CD14-positive monocyte (primary cell): ENCODE measurements around the gene UGT1A3. TPM values are rescaled to one million over a fixed set of nuclear protein-coding genes. Genes with fewer than 3 reads are reported as not detected.

Experiments
- DNase-seq, 3 donors: peaks; one replicate each; pipeline ENCODE4 v3.0.0-alpha.2; 2011 to 2022
- H2AFZ ChIP-seq: 2 replicates; pipeline ENCODE4 v1.6.0; 2012; ENCODE audit warnings: mild to moderate bottlenecking, low read depth, low read length, inconsistent platforms; ENCODE audit not compliant: insufficient read depth, poor library complexity, severe bottlenecking
- H3K27ac ChIP-seq, 2 donors: 1 replicate in 1 of 2; 2 replicates in 1 of 2; pipeline ENCODE4 v1.5.1; 2012 to 2013; ENCODE audit warnings: low read length in 2 of 2, control low read depth in 1 of 2, inconsistent platforms in 1 of 2, low read depth in 1 of 2, mild to moderate bottlenecking in 1 of 2
- H3K27me3 ChIP-seq, 2 donors: one replicate each; pipeline versions ENCODE4 v1.6.0 to v1.6.1; 2011 to 2013; ENCODE audit warnings: low read length in 2 of 2; ENCODE audit not compliant: control insufficient read depth in 2 of 2, insufficient read depth in 2 of 2
- H3K36me3 ChIP-seq, 2 donors: replicated peaks in 1 of 2; 1 replicate in 1 of 2; 2 replicates in 1 of 2; pipeline versions ENCODE4 v1.5.1 to v1.6.1; 2012 to 2013; ENCODE audit warnings: low read length in 2 of 2, control low read depth in 1 of 2, inconsistent platforms in 1 of 2, mild to moderate bottlenecking in 1 of 2; ENCODE audit not compliant: insufficient read depth in 2 of 2, control insufficient read depth in 1 of 2
- H3K4me1 ChIP-seq, 2 donors: 1 replicate in 1 of 2; 2 replicates in 1 of 2; pipeline versions ENCODE4 v1.5.1 to v1.6.1; 2012 to 2013; ENCODE audit warnings: low read length in 2 of 2, control low read depth in 1 of 2, inconsistent platforms in 1 of 2, mild to moderate bottlenecking in 1 of 2, moderate library complexity in 1 of 2; ENCODE audit not compliant: insufficient read depth in 2 of 2, control insufficient read depth in 1 of 2
- H3K4me2 ChIP-seq: replicated peaks from 2 replicates; pipeline ENCODE3; 2012; ENCODE audit warnings: low read length, moderate library complexity, mild to moderate bottlenecking; ENCODE audit not compliant: poor library complexity, severe bottlenecking; ENCODE audit errors: extremely low read depth
- H3K4me3 ChIP-seq, 3 experiments: fragments of 200-600 bp in 1 of 3; sonication (generic) in 1 of 3; replicated peaks in 1 of 3; 1 replicate in 2 of 3; 2 replicates in 1 of 3; pipeline ENCODE4 v1.5.1; 2011 to 2013; ENCODE audit warnings: low read length in 3 of 3, mild to moderate bottlenecking in 3 of 3, control low read depth in 2 of 3, low read depth in 2 of 3, inconsistent platforms in 1 of 3, moderate library complexity in 1 of 3
- H3K79me2 ChIP-seq: 2 replicates; pipeline ENCODE4 v1.6.0; 2012; ENCODE audit warnings: mild to moderate bottlenecking, control low read depth, inconsistent platforms, low read length, moderate library complexity; ENCODE audit not compliant: insufficient read depth
- H3K9ac ChIP-seq: 2 replicates; pipeline ENCODE4 v1.6.0; 2017; ENCODE audit warnings: low read length, mild to moderate bottlenecking; ENCODE audit not compliant: insufficient read depth, poor library complexity, severe bottlenecking
- H3K9me3 ChIP-seq, 2 donors: replicated peaks in 1 of 2; 1 replicate in 1 of 2; 2 replicates in 1 of 2; pipeline versions ENCODE4 v1.5.1 to v1.6.1; 2012 to 2013; ENCODE audit warnings: low read length in 2 of 2, control low read depth in 1 of 2; ENCODE audit not compliant: control insufficient read depth in 1 of 2, insufficient read depth in 1 of 2
- H4K20me1 ChIP-seq: 2 replicates; pipeline ENCODE4 v1.6.0; 2012; ENCODE audit warnings: mild to moderate bottlenecking, low read length, control low read depth, moderate library complexity; ENCODE audit not compliant: insufficient read depth
- H3K27ac Mint-ChIP-seq, 7 donors: one replicate each; pipeline ENCODE4 v1.8.0; 2020; ENCODE audit warnings: mild to moderate bottlenecking in 7 of 7, mixed read lengths in 7 of 7, moderate library complexity in 6 of 7, inconsistent platforms in 2 of 7
- H3K27me3 Mint-ChIP-seq, 3 donors: one replicate each; pipeline ENCODE4 v1.8.0; 2021 to 2022; ENCODE audit warnings: low read depth in 3 of 3, mild to moderate bottlenecking in 3 of 3, mixed read lengths in 3 of 3, moderate library complexity in 3 of 3, inconsistent platforms in 1 of 3
- H3K36me3 Mint-ChIP-seq, 2 donors: one replicate each; pipeline ENCODE4 v1.8.0; 2020; ENCODE audit warnings: mixed read lengths in 2 of 2, inconsistent platforms in 1 of 2, mild to moderate bottlenecking in 1 of 2
- H3K4me1 Mint-ChIP-seq: one replicate; pipeline ENCODE4 v1.8.0; 2020; ENCODE audit warnings: mild to moderate bottlenecking, mixed read lengths
- H3K4me3 Mint-ChIP-seq, 2 donors: one replicate each; pipeline ENCODE4 v1.8.0; 2020; ENCODE audit warnings: mild to moderate bottlenecking in 2 of 2, mixed read lengths in 2 of 2, moderate library complexity in 1 of 2
- H3K9me3 Mint-ChIP-seq, 7 donors: one replicate each; pipeline ENCODE4 v1.8.0; 2020 to 2022; ENCODE audit warnings: mixed read lengths in 7 of 7, mild to moderate bottlenecking in 6 of 7, moderate library complexity in 6 of 7, inconsistent platforms in 2 of 7
- CTCF ChIP-seq: fragments of 200-600 bp; IDR thresholded peaks from one replicate; pipeline ENCODE4 v1.8.0; 2022; ENCODE audit warnings: antibody characterized with exemption, mild to moderate bottlenecking
- WGBS: methylation state at CpG from one replicate; pipeline ENCODE4 v1.1.5; 2013; ENCODE audit warnings: missing lambda C conversion rate; ENCODE audit not compliant: insufficient coverage; 5-methylcytosine and 5-hydroxymethylcytosine counted together
- intact Hi-C, 2 donors: fragments of 100-400 bp; cut with micrococcal nuclease; formaldehyde crosslinking; loops; one replicate each; pipeline versions ENCODE4 v1.15.0 to v1.15.1; 2023
- polyA plus RNA-seq, 3 donors: library from polyadenylated mRNA; depleted of rRNA in 1 of 3; unstranded in 2 of 3; stranded (reverse) in 1 of 3; fragments of 300-500 nt in 2 of 3; fragments of >200 nt in 1 of 3; fragmentation: Illumina TruSeq in 2 of 3; gene quantifications; 1 replicate in 2 of 3; 2 replicates in 1 of 3; pipeline ENCODE4 v1.2.3, GENCODE V29; 2012 to 2021

Gene UGT1A3
- polyA plus RNA-seq, 3 donors, result not detected

GRCh38 chr2:233691443-233692433 is 37.1 kb upstream of the UGT1A3 start:
- H2AFZ ChIP-seq, result no peak overlapping the region
- intact Hi-C loops, result no loop called here
- H3K4me1 ChIP-seq, result no peaks in the 10 kb centered on the region
- H3K4me3 Mint-ChIP-seq, result no peak overlapping the region
- H3K4me3 ChIP-seq, result no peak overlapping the region
- WGBS, result 83% methylated on average over 4 of the region's 11 CpGs
- no peaks in the 10 kb centered on the region for H3K4me1 Mint-ChIP-seq
- H3K27me3 Mint-ChIP-seq, result peaks cover 0 to 2% (median 0%) of the 10 kb centered on the region in 3 donors
- DNase-seq, result no peak
- no peak for TF ChIP-seq CTCF
- H3K4me2 ChIP-seq, result no peak overlapping the region
- no peak overlapping the region for H3K27ac ChIP-seq
- H3K9me3 Mint-ChIP-seq, result peaks cover 0 to 6% (median 2%) of the 10 kb centered on the region in 7 donors
- no peaks in the 10 kb centered on the region for H3K36me3 ChIP-seq
- no peaks in the 10 kb centered on the region for H3K27me3 ChIP-seq
- H3K27ac Mint-ChIP-seq, result no peak overlapping the region
- no peaks in the 10 kb centered on the region for H3K9me3 ChIP-seq
- H3K79me2 ChIP-seq, result no peaks in the 10 kb centered on the region
- no peaks in the 10 kb centered on the region for H3K36me3 Mint-ChIP-seq
- H4K20me1 ChIP-seq, result no peaks in the 10 kb centered on the region
- no peak overlapping the region for H3K9ac ChIP-seq

GRCh38 chr2:233692648-233693047 is 36.2 kb upstream of the UGT1A3 start, which contains the start of gene UGT1A6:
Gene UGT1A6 (plus strand): TSS chr2:233692890. CDS start chr2:233693005, 115 bp downstream.
- H3K36me3 ChIP-seq, result no peaks in the 10 kb centered on the region
- Mint-ChIP-seq H3K4me1 (no peaks in the 10 kb centered on the region), H3K36me3 (no peaks in the 10 kb centered on the region), H3K9me3 (peaks cover 0 to 6% (median 1%) of the 10 kb centered on the region in 7 donors), H3K27ac (no peak within 1 kb of the TSS), H3K4me3 (no peak within 1 kb of the TSS), H3K27me3 (peaks cover 0 to 2% (median 2%) of the 10 kb centered on the region in 3 donors)
- no peak for DNase-seq
- no peaks in the 10 kb centered on the region for H3K4me1 ChIP-seq
- H3K9me3 ChIP-seq, result no peaks in the 10 kb centered on the region
- intact Hi-C loops, result no loop called here
- TF ChIP-seq CTCF, result no peak
- H2AFZ ChIP-seq, result no peak within 1 kb of the TSS
- H3K4me2 ChIP-seq, result no peak within 1 kb of the TSS
- no peaks in the 10 kb centered on the region for H4K20me1 ChIP-seq
- no peaks in the 10 kb centered on the region for H3K79me2 ChIP-seq
- H3K9ac ChIP-seq, result no peak within 1 kb of the TSS
- WGBS, result 96% methylated on average over 2 of the region's 4 CpGs
- H3K4me3 ChIP-seq, result no peak within 1 kb of the TSS
- H3K27ac ChIP-seq, result no peak within 1 kb of the TSS
- H3K27me3 ChIP-seq, result no peaks in the 10 kb centered on the region
